GM21737 (cell line): ENCODE data around the gene RELN.
"Not testable (repeated sequence)": the region's sequence is repeated elsewhere in the genome, so short reads cannot be mapped to it uniquely, and the experiment has no call there.

Source experiments
- ATAC-seq: cut with Tn5 transposase; IDR thresholded peaks from one replicate; pipeline ENCODE4 v1.9.1; 2021; ENCODE audit warnings: mild to moderate bottlenecking, moderate library complexity; ENCODE audit not compliant: unreplicated experiment

RELN gene

DNA sequence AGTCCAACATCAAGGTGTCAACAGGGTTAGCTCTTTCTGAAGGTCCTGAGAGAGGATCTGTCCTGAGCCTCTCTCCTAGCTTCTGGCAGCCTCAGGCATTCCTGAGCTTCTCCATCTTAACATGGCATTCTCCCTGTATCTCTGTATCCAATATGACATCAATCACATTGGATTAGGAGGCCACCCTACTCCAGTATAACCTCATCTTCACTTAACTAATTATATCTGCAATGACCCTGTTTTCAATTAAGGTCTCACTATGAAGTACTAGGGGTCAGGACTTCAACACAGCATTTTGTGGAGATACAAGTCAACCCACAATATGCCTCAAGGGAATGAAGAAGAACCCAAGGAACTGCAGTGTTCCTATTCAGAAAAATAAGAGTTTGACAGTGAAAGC is 133.8 kb downstream of the RELN start:
- ATAC-seq: no peak

DNA sequence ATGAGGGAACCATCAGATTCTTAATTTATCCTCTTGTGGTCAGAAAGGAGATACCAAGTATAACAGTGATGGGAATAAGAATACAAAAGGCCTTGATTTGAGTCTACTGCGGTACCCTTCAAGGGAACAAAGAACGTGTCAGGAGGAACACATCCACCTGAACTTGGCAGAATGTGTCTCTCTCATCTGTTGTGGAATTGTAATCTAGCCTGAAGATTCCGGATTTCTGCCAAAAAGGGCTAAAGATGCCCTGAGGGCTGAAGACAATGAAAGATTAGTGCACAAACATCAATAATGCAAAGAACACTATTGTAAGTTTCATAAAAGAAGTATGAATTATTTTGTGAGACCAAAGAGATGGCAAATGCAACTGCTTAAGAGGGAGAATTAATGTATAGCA is 134.8 kb downstream of the RELN start:
- ATAC-seq: no peak

DNA sequence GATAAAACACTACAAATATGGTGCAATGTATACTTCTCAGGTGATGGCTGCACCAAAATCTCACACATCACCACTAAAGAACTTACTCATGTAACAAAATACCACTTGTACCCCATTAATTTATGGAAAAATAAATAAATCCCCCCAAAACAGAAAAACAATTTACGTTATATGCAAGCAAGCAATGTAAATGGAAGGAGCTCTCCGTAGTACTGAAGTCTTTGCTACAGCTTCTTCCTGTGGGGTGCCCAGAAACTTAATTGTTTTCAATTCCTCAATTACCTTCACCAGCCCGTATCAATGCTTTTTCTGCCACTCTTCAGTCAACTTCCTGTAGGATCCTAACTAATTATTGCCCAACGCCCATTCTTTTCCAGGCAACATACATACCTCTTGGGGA is 138.1 kb downstream of the RELN start:
- no peak for ATAC-seq

DNA sequence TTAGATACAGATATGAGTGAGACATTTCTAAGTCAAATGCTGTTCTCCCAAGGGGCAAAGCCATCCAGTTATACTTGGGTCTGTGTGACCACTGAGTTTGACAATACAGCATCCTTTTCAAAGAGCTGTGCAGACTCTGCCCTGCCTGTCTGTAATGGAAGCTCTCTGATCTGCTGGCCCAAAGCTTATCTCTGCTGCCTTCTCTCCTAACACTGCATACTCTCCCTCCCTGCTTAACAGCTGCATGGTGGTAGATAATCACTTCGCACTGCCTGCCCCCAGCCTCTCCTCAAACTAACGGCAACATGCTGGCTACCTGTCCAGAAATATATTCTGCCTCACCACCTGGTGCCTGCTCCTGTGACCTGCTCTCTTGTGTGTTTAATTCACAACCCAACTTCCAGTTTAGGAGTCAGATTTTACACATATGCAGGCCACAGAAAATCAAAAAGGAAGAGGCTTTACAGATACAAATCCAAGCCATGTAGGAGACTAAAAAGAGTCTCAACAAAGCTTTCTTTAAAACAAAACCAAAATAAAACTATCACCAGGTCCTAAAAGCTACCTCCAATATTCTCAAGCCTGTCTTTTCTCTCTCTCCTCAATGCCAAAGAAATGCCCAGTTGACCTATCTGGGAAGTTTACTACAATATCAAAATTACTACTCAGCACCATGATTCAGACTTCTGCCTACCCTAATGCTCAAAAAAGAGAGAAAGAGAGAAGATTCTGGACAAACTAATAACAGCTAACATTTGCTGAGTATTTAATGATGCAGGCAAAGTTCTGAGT is 145.6 kb downstream of the RELN start:
- ATAC-seq: no peak

DNA sequence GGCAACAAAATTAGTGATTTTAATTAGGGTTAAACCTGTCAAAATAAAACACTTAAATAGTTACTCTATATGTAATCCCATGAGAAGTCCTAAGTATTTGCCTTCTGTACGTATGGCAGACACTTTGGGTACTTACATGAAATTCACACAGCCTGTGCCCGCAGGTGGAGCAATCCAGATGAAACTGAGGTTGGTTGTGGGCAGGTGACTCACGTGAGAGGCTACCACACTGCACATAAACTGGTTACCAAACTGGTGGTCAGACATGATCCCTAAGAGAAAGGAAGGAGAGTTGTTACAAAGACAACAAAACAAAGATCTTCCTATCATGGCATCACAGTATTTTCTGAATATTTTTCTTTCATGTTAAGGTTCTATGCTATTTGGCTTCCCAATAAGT is 156.1 kb downstream of the RELN start:
- no peak for ATAC-seq

DNA sequence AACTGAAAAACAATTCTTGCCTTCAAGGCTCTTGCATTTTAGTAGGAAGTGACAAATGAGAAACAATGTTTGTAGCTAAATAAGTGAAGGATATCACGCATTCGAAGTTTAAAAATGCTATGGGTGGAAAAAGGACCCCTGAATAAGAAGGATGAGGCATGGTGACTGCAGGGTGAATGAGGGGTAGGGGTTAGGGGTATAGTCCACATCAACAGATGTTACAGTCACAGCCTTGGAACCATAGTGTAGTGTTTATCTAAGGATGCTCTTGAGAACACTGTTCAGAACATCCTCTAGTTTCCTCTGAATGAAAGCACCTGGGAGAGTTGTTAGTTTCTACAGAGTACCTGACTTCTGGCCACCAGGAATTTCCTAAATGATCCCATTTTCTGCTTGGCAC is 157.0 kb downstream of the RELN start:
- no peak for ATAC-seq

DNA sequence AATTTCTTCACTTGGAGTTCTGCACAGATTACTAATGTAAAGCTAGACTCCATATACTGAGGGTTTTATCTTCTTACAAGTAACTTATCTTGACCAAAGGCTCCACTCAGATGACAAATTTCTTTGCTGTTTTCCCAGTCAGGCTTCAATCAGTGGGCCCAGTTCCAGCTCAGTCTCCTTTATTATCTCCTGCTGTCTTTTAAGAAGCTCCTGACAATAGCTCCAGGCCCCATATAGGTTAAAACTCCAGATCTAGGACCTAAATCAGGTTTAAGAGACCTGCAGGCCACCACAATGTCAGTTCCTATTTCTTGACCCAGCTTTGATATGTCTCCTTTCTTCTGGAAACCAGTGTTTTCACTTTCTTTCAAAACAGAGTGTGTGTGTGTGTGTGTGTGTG is 165.2 kb downstream of the RELN start:
- no peak for ATAC-seq

DNA sequence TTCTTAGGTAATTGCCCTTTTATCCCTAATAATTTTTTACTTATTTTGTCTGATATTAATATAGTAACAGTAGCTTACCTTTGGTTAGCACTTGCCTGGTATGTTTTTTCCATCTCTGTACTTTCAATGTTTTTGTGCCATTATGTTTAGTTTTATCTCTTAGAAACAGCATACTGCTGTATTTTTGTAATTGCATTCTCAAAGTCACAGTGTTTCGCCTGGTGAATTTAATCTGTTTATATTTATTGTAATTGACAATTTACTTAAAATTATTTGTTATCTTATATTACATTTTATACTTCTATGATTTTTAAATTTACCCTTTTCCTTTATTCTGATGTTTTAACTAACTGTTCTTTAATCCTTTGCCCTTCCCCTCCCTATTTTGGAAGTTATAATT is 166.4 kb downstream of the RELN start:
- ATAC-seq: no peak

DNA sequence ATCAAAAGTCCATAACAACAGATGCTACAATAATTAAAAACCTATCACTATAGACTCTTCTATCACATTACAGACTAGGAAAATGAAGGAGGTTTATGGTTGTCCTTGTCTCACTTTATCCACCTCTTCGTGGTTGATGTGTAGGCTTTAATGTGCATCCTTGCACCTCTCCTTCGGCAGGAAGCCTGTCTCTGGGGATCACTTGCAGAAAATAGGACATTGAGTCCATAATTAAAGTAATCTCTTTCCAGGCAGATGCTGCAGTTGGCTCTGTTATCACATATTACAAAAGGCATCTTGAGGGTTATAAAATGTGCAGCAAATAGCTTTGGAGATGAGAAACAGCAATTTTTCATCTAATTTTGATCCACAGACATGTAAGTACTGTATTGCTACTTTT is 168.4 kb downstream of the RELN start:
- ATAC-seq: no peak

DNA sequence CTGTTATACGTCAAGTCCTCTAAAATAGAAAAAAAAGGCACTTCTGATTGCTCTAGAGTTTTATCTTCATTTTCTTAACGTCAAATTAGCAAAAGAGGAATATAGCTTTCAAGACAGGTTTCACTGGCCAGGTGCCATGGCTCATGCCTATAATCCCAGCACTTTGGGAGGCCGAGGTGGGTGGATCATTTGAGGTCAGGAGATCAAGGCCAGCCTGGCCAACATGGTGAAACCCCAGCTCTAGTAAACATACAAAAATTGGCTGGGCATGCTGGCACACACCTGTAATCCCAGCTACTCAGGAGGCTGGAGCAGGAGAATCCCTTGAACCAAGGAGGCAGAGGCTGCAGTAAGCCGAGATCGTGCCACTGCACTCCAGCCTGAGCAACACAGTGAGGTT is 173.5 kb downstream of the RELN start:
- not testable (repeated sequence) for ATAC-seq

DNA sequence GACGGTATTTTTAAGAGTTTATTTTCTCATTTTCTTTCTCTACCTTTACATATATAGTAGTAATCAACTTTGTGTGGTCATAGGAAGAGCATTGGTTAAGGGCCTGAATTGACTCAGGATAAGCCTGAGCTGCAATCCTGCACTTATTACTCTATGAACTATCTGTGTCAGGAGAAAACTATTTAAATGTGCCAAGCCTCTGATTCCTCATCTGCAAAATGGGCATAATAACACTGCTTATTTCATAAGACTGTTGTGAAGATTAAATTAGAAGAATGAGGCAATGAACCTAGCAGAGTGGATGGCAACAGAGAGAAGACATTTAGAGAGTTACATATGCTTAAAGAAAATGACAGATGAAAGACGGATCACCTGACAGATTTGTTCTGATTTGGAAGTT is 175.5 kb downstream of the RELN start:
- ATAC-seq: no peak

DNA sequence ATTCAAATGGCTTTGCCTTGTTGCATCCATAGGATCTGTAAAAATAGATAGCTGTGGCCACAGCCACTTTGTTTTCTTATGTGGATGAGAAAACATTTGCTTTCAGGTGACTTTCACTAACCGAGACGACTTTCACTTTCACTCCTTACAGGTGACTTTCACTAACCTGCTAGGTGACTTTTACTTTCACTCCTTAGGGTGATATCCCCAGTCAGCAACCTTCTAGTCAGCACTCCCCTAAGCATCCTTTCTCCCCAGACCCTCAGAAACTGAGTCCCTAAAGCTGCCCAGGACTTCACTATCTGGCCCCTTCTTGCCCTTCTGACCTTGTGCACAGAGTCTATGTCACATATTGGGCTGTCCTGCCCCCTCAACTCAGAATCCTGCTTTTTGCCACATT is 177.5 kb downstream of the RELN start:
- ATAC-seq: peak; percentile 72

DNA sequence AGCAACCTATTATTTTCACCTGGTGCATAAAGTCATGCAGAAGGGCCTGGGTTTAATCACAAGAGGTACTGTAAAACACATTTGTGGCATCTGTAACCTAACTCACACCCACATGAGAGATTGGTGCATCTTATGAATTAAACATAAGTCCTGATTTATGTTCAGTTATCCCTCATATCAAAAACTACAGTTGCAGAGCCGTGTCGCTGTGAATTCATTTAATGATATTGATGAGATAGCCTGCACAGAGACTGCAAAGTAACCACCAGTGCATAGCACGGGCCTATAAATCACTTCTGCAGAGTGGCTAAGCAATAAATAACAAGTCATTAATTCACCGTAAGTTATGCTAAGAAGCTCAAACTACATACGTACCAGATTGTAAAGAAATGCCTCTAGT is 178.2 kb downstream of the RELN start:
- ATAC-seq: no peak

DNA sequence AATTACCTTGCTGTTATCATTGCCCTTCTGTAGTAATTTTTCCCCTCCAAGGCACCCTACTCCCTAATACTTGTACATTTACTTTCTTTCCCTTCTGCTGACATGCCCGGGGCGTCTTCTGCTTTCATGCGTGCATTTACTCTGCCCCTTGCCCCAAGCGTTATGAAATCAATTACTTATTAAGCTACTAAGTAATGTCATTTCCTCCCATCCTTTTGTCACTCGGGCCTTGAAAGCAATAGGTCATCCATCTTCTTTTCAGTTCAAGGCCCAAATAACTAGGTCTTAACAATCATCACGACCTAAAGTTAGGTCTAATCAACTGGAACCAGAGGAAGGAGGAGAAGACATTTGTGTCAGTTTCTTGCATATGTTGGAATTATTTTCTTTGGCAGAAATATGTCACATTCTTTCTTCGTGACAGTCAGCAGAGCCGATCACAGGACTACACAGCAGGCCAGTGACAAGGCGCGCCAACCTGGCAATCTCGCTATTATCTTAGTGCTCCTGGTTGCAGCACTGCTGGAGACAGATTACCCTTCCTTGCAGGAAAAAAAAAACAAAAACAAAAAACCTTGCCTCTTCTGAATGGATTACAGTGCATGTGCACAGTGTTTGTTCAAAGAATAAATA is 179.2 kb downstream of the RELN start:
- ATAC-seq: no peak

DNA sequence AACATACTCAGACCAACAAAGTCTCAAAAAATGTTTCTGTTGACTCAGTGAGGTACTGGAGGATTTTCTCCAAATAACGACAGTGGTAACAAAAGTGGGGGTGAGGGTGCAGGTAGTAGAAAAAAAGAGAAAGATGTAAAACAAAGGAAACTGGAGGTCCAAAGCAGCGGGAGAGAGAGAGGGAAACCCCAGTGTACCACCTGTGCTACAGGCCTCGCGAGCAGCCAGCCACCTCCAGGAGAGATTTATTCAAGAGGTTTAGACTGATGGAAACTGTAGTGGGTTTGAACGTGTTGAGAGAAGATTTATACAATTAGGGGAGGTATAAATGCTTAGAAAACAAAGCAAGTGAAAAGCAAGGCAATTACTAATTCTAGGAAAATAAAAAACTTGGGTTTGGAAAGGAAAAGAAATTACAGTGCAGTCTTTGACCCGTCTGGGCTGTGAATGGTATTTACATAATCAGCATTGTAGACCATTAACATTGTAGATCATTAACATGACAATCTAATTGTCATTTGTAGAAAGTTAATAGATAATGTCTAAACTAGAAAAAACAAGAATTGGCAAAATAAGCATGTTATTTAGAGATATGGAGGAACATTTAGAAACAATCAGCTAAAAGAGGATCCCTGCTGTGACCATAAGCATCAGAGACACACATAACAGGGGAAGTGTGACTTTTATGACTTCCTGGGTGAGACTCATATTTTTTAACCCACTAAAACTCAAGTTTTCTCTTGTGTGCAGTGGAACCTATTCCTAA is 180.0 kb downstream of the RELN start:
- ATAC-seq: no peak

DNA sequence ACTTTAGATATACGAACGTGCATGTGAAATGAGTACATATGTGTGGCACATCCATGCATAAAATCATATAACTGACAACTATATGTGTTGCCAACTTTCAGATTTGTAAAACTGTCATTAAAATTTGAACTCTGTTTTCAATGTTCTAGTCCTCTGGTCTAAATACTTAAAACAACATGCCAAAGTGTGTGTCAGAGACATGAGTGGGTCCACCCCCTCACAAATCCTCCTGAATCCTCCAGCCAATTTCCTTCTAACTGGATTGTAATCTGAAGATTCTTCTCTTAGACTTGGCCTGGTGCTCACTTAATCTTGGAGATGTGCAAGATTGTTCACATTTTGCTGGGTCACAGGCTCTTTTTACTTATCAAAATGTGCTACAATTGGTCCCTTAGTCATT is 184.1 kb downstream of the RELN start:
- ATAC-seq: no peak

DNA sequence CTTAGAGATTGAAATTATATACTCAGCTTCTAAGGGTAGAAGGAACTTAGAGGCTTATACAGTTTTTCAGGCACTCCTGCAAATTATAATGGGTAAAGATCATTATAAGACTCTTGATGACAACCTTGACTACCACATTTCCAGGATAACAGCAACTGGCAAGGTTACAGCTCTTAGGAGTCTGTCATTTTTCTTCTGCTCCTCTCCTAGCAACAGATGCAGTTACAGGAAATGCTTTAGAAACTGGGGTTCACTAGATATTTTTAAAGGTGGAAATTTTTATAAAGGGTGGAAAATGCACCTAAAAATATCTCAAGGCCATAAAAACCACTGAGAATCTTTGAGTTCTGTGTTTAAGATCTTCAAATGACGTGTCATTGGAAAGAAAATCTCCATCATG is 185.8 kb downstream of the RELN start:
- ATAC-seq: no peak

DNA sequence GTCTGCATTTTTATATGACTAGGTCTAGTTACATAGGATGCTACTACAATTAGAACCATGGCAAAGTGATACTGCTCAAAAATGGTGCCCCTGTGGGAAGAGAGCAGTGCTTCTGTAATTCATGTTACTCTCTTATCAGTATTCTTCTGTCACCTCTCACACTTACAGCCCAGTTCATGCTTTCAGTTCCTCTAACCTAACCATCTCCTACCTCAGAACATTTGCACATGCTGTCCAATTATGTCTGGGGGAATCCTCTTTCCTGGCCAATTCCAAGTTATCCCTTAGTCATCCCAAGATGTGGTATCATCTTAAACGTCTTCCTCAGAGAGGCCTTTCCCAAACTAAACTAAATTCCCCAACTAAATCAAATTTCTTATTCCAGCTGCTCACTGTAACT is 190.2 kb downstream of the RELN start:
- ATAC-seq: no peak

DNA sequence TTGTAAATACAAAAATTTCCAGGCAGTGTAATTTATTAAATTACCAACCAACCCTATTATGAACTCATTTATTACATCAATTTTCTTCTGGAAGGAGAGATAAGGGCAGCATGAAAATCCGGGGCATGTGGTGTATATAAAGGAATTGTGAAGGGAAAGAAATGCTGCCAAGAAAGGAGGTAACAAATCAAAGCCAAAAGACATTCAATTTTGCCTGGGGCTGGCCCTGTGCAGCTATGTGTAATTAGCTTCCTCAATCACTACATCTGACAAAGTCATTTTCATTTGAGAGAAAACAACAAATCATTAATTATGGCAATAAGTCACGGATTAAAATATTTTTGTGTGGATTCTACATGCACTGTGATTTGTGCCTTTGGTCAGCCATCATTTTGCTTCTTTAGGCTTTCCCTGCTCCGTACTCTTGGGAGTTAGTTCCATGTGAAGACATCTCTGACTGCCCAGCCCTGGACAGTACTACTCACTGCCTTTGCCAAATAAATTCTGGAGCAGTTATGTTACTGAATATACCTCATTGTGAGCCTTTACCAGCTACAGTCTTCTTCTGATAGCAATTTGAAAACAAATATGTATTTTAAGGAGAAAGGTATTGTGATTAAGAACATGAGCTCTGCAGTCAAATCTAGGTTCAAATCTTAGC is 191.7 kb downstream of the RELN start:
- no peak for ATAC-seq

DNA sequence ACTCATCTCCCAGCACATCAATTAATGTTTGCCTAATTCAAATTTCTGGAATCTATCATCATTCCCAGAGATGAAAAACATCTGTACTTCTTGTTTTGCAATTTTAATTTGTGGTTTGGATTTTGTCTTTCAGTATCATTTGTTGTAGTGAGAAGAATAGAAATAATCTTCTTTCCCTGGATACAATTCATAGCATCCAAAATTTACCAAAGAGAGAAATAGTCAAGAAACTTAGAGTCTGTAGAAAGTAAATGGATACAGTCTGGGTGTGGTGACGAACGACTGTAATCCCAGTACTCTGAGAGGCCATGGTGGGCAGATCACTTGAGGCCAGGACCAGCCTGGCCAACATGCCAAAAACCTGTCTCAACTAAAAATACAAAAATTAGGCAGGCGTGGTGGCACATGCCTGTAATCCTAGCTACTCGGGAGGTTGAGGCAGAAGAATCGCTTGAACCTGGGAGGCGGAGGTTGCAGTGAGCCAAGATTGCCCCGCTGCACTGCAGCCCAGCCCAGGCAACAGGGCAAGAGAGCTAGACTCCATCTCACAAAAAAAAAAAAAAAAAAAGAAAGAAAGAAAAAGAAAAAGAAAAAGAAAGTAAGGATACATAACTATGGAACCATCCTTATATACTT is 193.0 kb downstream of the RELN start:
- ATAC-seq: no peak

DNA sequence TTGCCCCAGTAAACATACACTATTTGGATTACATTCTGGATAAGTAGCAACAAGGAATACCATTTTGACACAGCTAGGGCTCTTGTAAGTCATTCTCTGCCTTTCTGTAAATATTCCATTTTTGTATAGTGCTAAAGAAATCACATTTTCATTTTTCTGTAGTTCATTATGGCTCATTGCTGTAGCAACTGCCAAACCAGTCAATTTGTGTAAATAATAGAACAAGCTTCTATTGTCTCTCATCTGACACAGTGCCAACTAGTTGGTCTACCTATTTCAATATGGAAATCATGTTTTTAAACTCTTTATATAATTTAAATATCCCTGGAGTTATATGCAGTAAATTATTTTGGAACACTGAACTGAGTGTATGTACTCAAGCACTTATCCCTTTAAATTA is 193.7 kb downstream of the RELN start:
- no peak for ATAC-seq
